Tibial nerve (tissue), 4 donors: ENCODE data around the gene CHRNA4. TPM values are rescaled to one million over a fixed set of nuclear protein-coding genes. Genes with fewer than 3 reads are reported as not detected.

ENCODE experiments used
- DNase-seq, 2 donors: peaks; one replicate each; pipeline ENCODE4 v3.0.0-alpha.2; 2019; ENCODE audit warnings: low spot score in 2 of 2
- H3K27ac ChIP-seq, 4 donors: fragments of 200-600 bp; sonication (generic) in 3 of 4; one replicate each; pipeline ENCODE4 v1.5.1; 2017 to 2019; ENCODE audit warnings: mild to moderate bottlenecking in 1 of 4
- H3K27me3 ChIP-seq, 2 donors: fragments of 200-600 bp; sonication (generic) in 1 of 2; one replicate each; pipeline versions ENCODE4 v1.5.1 to v1.6.0; 2017 to 2019
- H3K36me3 ChIP-seq, 3 donors: fragments of 200-600 bp; sonication (generic); one replicate each; pipeline ENCODE4 v1.5.1; 2018 to 2019
- H3K4me1 ChIP-seq, 4 donors: fragments of 200-600 bp; sonication (generic) in 3 of 4; one replicate each; pipeline ENCODE4 v1.5.1; 2017 to 2019
- H3K4me3 ChIP-seq, 4 donors: fragments of 200-600 bp; sonication (generic) in 3 of 4; one replicate each; pipeline ENCODE4 v1.5.1; 2017 to 2019; ENCODE audit warnings: mild to moderate bottlenecking in 1 of 4, moderate library complexity in 1 of 4
- H3K9me3 ChIP-seq, 4 donors: fragments of 200-600 bp; sonication (generic) in 3 of 4; one replicate each; pipeline ENCODE4 v1.5.1; 2017 to 2019
- EP300 ChIP-seq, 2 donors: sonication (generic); formaldehyde crosslinking; IDR thresholded peaks; one replicate each; pipeline ENCODE4 v1.6.1; 2017; ENCODE audit warnings: antibody characterized with exemption in 2 of 2, mild to moderate bottlenecking in 1 of 2
- POLR2A ChIP-seq, 2 donors: fragments of 450-650 bp; IDR thresholded peaks; one replicate each; pipeline ENCODE4 v1.6.1; 2017; ENCODE audit warnings: antibody characterized with exemption in 2 of 2, mild to moderate bottlenecking in 2 of 2, moderate library complexity in 2 of 2
- WGBS, 2 donors: methylation state at CpG; one replicate each; pipeline ENCODE4 v1.1.5; 2018; 5-methylcytosine and 5-hydroxymethylcytosine counted together
- total RNA-seq, 4 donors: library from RNA; depleted of rRNA; stranded (reverse); fragments of >200 nt; gene quantifications; one replicate each; pipeline ENCODE4 v1.1.0, GENCODE V29; 2016
- TF ChIP-seq, protein P1 (sequence below), 5 experiments: fragments of 200-600 bp in 3 of 5; fragments of 450-650 bp in 2 of 5; sonication (generic) in 3 of 5; IDR thresholded peaks; one replicate each; pipeline ENCODE4 v1.5.1; 2016 to 2019; ENCODE audit warnings: antibody characterized with exemption in 5 of 5, mild to moderate bottlenecking in 3 of 5, moderate library complexity in 2 of 5

CHRNA4 gene
- total RNA-seq, 4 donors from 2014 or later: 0.20 to 1.5 TPM; not detected in 2

DNA sequence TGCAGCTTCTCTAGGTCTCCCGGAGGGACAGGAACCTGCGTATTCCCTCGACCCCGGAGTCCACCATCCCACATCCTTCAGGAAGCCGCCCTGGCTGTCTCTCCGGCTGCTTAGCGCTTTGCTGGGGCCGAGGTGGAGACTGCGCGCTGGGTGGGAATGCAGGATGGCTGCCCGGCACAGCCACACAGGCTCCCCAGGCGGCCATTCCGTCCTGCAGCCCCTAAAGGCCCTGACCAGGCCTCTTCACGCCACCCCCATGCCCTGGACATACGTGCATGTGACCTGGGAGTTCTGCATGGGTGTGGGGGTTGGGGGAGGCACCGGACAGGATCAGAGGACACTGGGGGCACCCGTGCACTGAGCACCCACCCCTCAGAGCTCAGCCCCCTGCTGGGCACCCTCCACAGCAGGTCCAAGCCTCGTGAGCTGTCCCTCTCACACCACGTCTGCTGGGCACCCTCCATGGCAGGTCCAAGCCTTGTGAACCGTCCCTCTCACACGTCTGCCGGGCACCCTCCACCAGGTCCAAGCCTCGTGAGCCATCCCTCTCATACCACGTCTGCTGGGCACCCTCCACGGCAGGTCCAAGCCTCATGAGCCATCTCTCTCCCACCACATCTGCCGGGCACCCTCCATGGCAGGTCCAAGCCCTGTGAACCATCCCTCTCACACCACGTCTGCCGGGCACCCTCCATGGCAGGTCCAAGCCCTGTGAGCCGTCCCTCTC, 40.4 kb upstream of the CHRNA4 start:
- no peaks in the 10 kb centered on the region for H3K4me1 ChIP-seq
- peaks cover 0 to 4% (median 0%) of the 10 kb centered on the region in 4 donors for H3K9me3 ChIP-seq
- 73 to 75% methylated on average over 18 to 27 of the region's 29 CpGs for WGBS, 2 donors
- no peak overlapping the region for H3K4me3 ChIP-seq
- peaks cover 0 to 14% of the 10 kb centered on the region in 2 donors for H3K27me3 ChIP-seq
- TF ChIP-seq EP300 (IDR thresholded peaks at IDR 0.05) (no peak), POLR2A (IDR thresholded peaks at IDR 0.05) (no peak)
- TF ChIP-seq, protein P1, sequence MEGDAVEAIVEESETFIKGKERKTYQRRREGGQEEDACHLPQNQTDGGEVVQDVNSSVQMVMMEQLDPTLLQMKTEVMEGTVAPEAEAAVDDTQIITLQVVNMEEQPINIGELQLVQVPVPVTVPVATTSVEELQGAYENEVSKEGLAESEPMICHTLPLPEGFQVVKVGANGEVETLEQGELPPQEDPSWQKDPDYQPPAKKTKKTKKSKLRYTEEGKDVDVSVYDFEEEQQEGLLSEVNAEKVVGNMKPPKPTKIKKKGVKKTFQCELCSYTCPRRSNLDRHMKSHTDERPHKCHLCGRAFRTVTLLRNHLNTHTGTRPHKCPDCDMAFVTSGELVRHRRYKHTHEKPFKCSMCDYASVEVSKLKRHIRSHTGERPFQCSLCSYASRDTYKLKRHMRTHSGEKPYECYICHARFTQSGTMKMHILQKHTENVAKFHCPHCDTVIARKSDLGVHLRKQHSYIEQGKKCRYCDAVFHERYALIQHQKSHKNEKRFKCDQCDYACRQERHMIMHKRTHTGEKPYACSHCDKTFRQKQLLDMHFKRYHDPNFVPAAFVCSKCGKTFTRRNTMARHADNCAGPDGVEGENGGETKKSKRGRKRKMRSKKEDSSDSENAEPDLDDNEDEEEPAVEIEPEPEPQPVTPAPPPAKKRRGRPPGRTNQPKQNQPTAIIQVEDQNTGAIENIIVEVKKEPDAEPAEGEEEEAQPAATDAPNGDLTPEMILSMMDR (IDR thresholded peaks at IDR 0.05): no peak
- H3K36me3 ChIP-seq: no peaks in the 10 kb centered on the region
- DNase-seq: no peak
- no peak overlapping the region for H3K27ac ChIP-seq

DNA sequence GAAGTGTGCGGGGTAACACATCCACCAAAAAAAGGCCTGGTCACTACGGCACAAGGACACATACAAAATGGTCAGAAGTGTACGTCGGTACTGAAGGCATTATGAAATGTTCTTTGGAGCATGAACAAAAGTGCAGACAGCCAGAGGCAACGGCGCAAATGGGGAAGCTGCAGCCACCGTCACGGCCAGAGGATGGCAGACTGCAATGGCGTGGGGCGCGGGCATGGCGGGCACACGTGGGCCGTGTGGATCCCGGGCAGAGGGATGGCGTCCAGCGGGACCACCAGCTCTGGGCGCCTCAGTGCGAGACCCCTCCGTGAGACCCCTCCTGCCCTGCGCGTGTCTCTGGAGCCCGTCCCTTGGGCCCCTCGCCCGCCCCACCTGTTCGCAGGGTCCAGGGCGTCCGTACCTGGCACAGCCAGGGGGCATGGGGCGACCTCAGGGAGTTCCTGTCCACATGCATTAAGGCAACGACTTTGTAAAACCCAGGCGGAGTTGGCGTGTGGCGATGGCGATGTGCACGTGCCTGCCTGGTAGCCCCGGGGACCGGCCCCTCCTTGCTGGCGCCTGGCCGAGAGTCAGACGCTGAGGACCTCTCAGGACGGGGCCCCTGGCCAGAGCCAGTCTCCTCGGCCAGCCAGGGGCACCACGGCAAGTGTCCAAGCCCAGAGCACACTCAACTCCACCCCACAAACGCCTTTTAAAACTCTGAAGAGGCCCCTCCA, 39.5 kb upstream of the CHRNA4 start:
- Histone ChIP-seq H3K36me3 (no peaks in the 10 kb centered on the region), H3K27ac (no peak overlapping the region), H3K4me1 (no peaks in the 10 kb centered on the region), H3K4me3 (no peak overlapping the region), H3K9me3 (no peaks in the 10 kb centered on the region), H3K27me3 (peaks cover 0 to 10% of the 10 kb centered on the region in 2 donors)
- 74 to 78% methylated on average over 44 of the region's 44 CpGs for WGBS, 2 donors
- DNase-seq: no peak
- TF ChIP-seq EP300 (IDR thresholded peaks at IDR 0.05) (no peak), POLR2A (IDR thresholded peaks at IDR 0.05) (no peak)
- TF ChIP-seq, protein P1 (IDR thresholded peaks at IDR 0.05): no peak

DNA sequence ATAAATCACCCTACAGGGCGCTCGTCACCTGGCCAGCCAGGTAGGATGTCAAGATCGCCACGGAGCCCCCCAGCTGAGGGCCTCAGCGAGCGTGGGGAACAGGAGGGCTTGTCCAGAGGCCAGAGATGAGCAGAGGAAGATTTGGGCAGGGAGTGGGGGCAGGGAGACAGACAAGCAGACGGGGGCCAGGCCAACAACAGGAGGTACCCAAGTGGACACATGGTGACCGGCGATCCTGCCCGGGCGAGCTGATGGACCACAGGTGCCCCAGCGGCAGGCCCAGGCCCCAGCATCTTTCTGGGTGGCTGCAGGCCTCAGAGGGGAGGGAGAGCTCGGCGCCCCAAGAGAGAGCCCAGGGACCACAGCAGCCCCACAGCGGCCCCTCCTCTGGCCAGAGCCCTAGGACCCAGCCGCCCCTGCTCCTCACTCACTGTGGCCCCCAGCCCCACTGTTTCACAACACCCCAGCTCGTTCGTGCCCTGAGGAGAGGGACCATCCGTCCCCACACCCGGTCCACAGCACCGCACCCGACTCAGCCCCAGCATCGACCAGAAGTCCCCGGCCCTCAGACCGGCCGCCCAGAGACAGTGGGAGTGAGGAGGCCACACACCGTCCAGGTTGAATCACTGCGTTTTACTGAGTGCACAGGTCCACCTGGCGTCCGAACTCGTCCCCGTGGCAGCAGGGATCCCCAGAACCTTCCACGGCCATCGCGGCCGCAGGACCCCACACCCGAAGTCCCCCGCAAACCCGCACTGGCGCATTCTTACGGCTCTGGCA, 38.6 kb upstream of the CHRNA4 start:
- no peak overlapping the region for H3K27ac ChIP-seq
- H3K4me3 ChIP-seq: no peak overlapping the region
- 88 to 89% methylated on average over 33 to 41 of the region's 41 CpGs for WGBS, 2 donors
- H3K27me3 ChIP-seq: peaks cover 0 to 16% of the 10 kb centered on the region in 2 donors
- DNase-seq: no peak
- no peaks in the 10 kb centered on the region for H3K9me3 ChIP-seq
- no peaks in the 10 kb centered on the region for H3K36me3 ChIP-seq
- H3K4me1 ChIP-seq: no peaks in the 10 kb centered on the region
- TF ChIP-seq POLR2A (IDR thresholded peaks at IDR 0.05): no peak
- TF ChIP-seq EP300 (IDR thresholded peaks at IDR 0.05): no peak
- TF ChIP-seq, protein P1 (IDR thresholded peaks at IDR 0.05): no peak

DNA sequence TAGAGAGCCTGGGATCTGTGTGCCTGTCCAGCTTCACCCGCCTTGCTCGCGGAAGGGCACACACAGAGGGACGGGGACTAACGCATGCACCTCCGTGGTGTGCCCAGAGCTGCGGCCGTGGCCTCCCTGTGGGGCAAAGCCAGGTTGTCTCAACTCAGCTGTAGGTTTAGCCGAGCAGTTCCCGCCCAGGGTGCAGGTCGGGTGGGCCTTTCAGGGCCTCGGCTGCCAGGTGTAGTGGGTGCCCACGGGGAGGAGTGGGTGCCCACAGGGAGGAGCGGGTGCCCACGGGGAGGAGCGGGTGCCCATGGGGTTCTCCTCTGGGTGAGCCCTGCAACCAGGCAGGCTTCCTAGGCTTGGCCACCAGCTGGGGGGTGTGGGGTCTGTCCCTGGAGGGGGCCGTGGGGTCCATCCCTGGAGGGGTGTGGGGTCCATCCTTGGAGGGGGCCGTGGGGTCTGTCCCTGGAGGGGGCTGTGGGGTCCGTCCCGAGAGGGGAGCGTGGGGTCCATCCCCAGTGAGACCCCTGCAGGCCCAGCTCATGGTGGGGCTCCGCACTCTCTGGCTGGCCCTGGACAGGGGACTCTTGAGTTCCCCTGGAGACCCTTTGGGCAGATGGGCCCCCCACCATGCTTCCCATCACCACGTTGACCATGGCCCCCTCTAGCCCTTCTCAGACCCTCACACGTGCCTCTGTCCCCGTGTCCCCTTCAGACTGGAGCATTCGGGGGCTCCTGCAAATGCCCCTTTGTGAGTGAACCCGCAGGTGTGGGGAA, 37.8 kb upstream of the CHRNA4 start:
- DNase-seq: no peak
- H3K4me3 ChIP-seq: no peak overlapping the region
- TF ChIP-seq, protein P1 (IDR thresholded peaks at IDR 0.05): no peak
- TF ChIP-seq POLR2A (IDR thresholded peaks at IDR 0.05): no peak
- H3K4me1 ChIP-seq: no peaks in the 10 kb centered on the region
- no peaks in the 10 kb centered on the region for H3K9me3 ChIP-seq
- H3K27ac ChIP-seq: no peak overlapping the region
- 80 to 88% methylated on average over 18 to 26 of the region's 27 CpGs for WGBS, 2 donors
- H3K36me3 ChIP-seq: no peaks in the 10 kb centered on the region
- H3K27me3 ChIP-seq: peaks cover 0 to 16% of the 10 kb centered on the region in 2 donors
